HG03575 (cell line): ENCODE measurements around the gene BCAS3.
"Not testable (repeated sequence)": the region's sequence is repeated elsewhere in the genome, so short reads cannot be mapped to it uniquely, and the experiment has no call there.

Experiments
- ATAC-seq: cut with Tn5 transposase; IDR thresholded peaks from one replicate; pipeline ENCODE4 v1.9.1; 2021; ENCODE audit not compliant: unreplicated experiment, insufficient number of reproducible peaks, low FRiP score; ENCODE audit errors: extremely low read depth

BCAS3 gene

DNA sequence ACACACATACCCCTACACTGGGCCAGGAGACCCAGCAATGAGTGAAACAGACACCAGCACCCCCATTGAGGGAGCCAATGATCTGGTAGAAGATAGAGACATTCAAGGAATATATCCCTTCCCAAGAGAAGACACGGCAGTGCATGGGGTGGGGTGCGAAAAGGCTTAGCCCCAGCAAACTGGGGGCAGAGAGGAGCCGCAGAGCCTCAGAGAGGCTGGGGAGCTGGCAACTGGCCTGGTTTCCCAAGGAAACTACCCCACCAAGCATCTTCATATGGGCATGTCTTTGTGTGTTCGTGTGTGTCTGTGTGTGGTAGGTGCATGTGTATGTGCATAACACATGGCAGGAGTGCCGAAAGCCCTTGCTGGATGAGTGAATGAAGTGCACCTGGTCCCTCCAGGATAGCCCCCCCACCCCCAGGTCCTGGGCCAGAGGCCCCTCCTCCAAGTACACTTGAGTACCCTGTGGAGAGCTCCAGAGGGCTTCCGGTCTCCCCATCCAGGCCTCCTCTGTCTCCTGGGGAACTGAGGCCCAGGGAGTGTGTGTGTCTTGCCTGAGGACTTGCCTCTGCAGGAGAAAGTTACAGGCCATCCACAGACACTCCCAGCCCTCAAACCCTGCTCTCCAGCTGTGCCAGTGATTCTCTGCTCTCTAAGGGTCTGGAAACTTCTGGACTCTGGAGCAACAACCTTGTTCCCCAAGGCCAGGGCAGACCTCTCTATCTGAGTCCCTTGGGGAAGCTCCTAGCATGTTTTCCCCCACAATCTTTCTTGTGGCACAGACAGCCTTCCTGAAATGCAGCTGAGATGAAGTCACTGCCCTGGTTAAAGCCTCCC lies 737.9 kb downstream of the BCAS3 start:
- no peak for ATAC-seq

DNA sequence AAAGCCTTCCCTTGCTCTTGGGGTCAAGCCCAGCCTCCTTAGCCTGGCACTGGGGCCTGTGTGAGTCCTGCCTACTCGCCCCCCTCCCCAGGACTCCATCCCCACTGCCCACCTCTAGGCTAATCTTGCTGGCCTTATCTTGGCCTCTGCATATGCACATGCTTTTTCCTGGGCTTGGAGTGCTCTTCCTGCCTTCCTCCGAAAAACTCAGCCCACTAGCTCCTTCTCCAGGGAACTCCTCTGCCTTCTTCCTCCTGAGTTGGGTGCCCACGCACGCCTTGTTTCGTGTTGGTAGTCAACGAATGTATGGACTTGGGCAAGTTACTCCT lies 738.5 kb downstream of the BCAS3 start:
- no peak for ATAC-seq

DNA sequence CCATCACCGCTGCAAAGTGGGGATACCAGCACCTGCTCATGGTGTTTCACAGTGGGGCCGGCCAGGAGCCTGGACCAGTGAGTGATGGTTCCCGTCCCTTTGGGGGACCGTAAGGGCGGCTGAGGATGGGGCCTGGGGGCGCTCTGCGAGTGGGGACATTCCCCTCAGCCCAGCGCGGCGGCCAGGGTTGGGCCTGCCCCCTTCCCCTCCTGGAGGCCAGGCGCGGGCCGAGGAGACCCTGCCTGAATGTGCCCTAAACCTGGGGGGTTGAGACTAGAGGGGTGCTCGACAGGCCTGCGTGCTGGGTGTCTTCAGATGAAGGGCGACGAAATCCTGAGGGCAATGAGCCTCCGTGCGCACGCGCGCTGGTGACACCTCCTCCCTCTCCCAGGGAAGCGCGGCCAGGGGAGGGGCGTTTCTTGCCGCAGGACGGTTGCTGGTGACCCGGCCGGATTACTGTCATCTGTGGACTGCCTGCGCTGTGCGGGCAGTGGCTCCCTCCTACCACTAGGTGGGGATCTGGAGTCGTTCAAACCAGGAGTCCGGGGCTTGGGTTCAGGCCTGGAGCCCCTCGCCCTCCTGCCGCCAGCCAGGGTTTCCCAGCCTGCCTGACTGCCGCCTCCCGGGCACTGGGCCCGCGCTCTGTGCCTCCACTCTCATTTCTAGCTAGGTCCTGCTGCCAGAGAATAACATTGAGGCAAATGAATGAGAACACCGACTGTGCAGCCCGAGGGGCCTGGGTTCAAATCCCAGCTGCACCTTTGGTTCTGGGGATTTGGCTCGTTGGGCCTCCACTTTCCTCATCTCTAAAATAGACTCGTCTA lies 739.1 kb downstream of the BCAS3 start:
- ATAC-seq = no peak

DNA sequence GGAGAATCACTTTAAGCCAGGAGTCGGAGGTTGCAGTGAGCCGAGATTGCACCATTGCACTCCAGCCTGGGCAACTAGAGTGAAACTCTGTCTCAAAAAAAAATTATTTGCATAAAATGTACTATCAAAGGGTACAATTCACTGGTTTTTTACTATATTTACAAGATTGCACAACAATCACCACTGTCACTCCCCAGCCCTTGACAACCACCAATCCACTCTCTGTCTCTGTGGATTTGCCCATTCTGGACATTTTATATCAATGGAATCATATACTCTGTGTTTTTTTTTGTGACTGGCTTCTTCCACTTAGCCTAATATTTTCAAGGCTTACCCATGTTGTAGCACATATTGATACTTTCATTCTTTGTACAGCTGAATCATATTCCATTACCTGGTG lies 740.8 kb downstream of the BCAS3 start:
- no peak for ATAC-seq

DNA sequence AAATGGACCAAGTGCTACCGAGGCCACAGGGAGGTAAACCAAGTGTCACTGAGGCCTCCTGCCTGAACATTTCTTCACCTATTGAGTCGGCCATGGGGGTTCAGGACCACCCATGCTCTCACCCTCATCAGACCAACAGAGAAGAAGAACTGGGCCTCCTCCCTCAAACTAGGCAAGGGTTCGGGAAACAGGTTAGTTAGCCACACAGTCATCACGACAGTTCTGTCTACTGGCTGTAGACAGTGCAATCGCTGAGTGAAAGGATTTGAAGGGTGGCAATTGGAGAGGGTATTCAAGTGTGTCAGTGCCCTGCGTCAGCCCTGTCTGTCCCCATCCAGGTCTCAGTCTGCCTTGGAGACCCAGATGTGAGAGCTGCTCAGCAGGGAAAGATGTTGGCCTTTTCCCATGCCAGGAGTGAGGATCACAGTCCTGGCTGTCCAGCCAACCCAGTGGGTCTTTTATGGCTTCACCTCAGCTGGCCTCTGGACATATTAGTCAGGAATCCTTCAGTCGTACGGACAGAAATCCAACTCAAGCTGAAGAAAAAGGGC lies 741.9 kb downstream of the BCAS3 start:
- no peak for ATAC-seq

DNA sequence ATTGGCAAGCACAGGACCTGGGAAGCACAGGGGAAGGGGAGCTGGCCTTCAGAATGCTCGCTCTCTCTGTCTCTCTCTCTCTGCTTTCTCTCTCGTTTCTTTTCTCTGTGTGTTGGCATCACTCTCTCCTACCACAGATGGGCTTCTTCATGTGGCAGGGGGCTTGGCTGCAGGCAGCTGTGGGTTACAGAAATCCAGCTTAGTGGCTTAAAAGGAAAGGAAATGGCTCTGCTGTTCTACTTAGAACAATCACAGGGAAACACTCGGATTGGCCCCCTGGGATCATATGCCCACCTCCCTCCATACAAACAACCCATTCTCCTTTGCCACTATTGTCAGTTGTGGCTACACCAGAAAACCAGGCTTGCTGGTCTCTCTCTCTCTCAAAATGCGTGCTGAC lies 742.4 kb downstream of the BCAS3 start:
- no peak for ATAC-seq

DNA sequence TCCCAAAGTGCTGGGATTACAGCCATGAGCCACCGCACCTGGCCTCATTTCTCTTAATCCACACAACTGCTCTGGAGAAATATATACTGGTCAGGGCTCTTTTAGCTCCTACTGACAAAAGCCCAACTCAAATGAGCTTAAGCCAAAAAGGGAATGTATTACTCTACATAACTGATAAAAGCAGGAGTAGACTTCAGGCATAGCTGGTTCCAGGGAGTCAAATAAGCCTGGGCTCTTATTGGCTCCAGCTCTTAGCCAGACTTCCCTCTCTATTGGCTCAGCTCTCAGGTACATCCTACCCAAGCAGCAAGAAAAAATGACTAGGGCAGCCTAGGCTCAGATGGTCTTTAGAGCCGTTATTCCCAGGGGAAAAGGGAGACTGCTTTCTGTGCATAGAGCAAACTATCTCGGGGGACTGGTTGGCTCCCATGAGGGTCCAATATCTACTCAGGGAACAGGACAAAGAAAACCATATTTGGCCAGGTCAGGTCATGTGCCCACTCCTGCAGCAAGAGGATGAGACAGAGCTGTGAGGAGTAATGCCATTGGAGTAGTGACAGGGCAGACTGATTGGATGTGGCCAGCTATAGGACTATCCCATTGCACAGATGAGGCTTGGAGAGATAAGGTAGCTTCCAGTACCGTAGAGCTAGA lies 743.2 kb downstream of the BCAS3 start:
- ATAC-seq = no peak

DNA sequence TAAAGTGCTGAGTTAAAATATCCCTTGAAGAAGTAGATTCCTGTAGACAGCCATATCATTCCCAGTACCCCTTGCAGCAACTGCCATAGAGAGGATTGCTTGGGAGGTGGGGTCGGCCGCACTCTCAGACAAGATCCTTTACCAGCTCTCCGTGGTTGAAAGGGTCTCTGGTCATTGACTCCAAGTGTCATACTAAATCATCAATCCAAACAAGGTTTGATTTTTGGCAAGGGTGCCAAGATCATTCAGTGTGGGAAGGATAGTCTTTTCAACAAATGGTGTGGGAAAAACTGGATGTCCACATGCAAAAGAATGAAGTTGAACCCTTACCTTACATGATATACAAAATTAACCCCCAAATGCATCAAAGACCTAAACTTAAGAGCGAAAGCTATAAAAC lies 743.8 kb downstream of the BCAS3 start:
- ATAC-seq = no peak

DNA sequence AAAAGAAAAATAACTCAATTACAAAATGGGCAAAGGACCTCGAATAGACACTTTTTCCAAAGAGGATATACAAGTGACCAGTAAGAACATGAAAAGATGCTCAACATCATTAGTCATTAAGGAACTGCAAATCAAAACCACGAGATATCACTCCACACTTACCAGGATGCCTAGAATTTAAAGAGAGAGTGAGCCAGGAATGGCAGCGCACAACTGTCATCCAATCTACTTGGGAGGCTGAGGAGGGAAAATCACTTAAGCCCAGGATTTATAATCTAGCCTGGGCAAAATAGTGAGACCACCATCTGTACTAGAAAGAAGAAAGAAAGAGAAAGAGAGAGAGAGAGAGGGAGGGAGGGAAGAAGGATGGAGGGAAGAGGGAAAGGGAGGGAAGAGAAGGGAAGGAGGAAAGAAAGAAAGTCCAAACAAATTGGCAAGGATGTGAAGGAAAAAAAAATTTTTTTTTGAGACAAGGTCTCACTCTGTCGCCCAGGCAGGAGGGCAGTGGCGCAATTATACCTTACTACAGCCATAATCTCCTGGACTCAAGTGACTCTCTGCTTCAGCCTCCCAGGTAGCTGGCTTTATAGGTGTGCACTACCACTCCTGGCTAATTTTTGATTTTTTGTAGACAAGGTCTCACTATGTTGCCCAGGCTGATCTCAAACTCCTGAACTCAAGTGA lies 744.6 kb downstream of the BCAS3 start:
- no peak for ATAC-seq

DNA sequence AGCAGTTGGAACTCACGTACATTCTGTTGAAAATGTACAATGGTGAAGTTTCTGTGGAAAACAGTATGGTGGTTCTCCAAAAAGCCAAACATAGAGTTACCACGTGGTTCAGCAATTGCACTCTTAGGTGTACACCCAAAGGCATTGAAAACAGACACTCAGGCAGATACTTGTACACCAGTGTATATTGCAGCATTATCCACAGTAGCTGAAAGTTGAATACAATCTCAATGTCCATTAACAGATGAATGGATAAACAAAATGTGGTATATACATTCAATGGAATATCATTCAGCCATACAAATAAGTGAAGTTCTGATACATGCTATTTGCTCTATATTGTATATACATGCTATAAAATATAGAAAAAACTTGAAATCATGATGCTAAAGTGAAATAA lies 745.2 kb downstream of the BCAS3 start:
- no peak for ATAC-seq

DNA sequence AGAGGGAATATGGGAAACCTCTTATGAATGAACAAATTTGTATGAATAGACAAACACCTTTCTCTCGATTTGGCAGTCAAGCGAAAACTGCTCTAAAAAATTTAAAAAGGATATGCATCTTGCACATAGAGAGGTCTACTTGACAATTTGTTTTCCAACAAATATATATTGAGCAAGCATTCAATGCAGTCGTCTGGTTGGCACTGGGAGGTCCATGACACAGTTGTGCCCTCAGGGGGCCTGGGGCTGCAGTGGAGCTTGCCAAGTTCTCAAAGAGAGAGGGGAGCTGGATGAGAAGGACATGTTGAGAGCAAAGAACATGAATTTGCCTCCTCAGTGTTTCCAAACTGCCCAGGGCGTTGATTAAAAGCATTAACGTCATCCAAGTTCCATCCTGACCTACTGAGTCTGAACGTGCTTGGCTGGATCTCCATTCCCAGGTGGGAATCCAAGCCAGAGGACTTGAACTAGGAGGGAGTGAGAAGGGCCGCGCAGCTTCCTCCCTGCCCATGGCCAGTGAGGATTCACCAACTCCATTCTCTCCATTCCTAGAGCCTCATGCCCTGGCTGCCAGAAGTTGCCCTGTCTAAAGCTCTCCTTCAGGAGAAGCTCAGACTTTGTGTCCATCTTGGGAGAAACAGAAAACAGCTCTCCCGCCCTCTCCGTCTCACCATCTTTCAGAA lies 746.5 kb downstream of the BCAS3 start:
- no peak for ATAC-seq

DNA sequence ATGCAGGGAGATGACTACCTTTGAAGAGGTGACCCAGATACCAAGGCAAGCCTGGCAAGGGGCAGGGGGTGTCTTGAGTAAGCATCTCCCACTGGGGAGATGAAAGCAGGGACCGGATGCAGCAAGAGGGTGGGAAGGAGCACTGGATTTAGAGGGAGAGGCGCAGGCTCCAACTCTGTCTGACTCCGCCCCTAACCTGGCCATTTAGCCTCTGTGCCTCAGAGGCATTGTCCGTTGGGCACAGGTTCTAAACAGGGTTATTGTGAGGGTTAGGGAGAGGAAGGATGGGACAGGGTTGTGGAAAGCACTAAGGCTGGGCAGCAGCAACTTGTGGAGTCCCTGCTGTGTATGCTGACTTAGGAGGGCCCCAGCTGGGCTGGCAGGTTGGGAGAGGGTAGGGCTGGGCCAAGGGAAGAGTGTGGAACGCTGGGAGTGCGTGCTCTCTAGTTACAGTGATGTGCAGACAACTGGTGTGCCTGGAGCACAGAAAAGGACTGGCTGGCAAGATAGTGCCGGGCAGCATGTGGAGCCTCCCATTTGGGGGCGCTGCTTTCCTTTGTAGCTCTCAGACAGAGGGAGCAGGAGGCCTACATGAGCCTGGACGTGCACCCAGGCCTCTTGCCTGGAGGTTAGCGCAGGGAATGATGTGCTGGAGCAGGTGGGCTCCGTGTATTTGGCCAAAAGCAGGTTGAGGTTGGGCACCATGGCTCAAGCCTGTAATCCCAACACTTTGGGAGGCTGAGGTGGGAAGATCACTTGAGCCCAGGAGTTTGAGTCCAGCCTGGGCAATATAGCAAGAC lies 748.2 kb downstream of the BCAS3 start:
- ATAC-seq = no peak

DNA sequence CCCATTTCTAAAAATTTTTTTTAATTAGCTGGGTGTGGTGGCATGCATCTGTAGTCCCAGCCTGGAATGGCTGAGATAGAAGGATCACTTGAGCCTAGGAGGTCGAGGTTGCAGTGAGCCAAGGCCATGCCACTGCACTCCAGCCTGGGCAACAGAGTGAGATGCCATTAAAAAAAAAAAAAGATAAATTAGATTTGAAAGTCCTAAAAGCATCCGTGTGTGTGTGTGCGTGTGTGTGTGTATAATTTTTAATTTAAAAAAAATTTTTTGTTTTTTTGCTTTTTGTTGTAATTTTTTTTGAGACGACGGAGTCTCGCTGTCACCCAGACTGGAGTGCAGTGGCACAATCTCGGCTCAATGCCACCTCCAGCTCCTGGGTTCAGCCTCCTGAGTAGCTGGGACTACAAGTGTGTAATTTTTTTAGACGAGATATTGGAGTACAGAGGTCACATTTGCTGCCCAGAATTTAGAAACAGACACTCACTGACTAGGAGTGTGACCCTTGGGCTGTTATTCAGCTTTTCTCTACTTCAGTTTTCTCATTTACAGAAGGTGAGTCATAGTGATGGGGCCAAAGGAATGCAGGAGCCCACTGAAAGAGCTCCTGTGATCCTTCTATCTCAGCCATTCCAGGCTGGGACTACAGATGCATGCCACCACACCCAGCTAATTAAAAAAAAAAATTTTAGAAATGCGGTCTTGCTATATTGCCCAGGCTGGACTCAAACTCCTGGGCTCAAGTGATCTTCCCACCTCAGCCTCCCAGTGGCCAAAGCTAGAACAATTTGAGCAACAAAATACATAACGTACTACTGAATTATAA lies 749.0 kb downstream of the BCAS3 start:
- no peak for ATAC-seq

DNA sequence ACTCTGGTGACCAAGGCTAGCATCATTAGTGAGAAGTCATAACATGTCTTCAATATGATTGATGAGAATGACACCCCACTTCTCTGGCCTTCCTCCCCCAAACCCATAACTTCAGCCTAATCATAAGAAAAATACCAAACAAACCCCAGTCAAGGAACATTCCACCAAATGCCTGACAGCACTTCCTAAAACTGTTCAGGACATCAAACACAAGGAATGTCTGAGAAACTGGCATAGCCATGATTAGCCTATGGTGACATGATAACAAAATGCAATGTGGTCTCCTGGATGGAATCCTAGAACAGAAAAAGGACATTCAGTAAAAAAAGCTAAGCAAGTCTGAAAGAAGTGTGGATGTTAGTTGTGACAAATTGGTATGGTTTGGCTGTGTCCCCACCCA lies 749.9 kb downstream of the BCAS3 start:
- no peak for ATAC-seq

DNA sequence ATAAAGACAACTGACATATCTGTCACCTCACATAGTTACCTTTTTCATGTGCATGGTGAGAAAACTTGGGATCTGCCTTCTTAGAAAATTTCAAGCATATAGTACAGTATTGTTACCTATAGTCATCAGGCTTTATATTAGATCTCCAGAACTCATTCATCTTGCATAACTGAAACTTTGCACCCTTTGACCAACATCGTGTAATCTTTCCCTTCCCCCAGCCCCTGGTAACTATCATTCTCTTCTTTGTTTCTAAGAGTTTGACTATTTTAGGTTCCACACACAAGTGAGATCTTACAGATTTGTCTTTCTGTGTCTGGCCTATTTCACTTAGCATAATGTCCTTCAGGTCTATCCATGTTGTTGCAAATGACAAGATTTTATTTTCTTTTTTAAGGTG lies 751.6 kb downstream of the BCAS3 start:
- ATAC-seq = no peak

DNA sequence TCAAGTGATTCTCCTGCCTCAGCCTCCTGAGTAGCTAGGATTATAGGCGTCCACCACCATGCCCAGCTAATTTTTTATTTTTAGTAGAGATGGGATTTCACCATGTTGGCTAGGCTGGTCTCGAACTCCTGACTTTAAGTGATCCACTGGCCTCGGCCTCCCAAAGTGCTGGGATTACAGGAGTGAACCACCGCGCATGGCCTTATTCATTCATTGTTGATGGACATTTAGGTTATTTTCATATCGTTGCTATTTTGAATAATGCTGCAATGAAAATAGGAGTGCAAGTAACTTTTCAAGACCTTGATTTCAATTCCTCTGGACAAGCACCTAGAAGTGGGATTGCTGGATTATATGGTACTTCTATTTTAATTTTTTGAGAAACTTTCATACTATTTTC lies 752.2 kb downstream of the BCAS3 start:
- not testable (repeated sequence) for ATAC-seq
